Measurements from ENCODE around the gene ADAMTS8. TPM values are rescaled to one million over a fixed set of nuclear protein-coding genes. Genes with fewer than 3 reads are reported as not detected.
A peak's percentile ranks its signal among the peaks of the same experiment; 100 is the strongest.
"Not testable (repeated sequence)": the region's sequence is repeated elsewhere in the genome, so short reads cannot be mapped to it uniquely, and the experiment has no call there.

Gene ADAMTS8
- total RNA-seq, 4 donors from 2014 or later: 0.85 to 1.7 TPM; not detected in 2

DNA sequence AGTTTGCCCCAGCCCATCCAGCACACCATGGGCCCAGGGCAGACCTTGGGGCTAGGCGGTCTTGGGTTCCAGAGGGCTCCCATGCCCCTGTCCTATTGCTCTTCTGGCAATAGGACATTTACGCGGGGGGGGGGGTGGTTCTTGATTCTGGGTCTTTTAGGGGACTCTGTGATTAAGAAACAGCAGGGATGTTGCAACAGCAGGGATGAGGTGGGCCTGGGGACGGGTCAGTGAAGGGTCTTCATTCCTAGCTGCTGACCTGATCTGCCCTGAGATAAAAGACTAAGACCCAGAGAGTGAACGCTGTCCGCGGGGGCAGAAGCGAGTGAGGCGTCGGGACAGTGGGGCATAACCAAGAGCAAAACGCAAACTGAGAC lies 19.6 kb upstream of the ADAMTS8 start:
- TF ChIP-seq, protein P1, sequence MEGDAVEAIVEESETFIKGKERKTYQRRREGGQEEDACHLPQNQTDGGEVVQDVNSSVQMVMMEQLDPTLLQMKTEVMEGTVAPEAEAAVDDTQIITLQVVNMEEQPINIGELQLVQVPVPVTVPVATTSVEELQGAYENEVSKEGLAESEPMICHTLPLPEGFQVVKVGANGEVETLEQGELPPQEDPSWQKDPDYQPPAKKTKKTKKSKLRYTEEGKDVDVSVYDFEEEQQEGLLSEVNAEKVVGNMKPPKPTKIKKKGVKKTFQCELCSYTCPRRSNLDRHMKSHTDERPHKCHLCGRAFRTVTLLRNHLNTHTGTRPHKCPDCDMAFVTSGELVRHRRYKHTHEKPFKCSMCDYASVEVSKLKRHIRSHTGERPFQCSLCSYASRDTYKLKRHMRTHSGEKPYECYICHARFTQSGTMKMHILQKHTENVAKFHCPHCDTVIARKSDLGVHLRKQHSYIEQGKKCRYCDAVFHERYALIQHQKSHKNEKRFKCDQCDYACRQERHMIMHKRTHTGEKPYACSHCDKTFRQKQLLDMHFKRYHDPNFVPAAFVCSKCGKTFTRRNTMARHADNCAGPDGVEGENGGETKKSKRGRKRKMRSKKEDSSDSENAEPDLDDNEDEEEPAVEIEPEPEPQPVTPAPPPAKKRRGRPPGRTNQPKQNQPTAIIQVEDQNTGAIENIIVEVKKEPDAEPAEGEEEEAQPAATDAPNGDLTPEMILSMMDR (IDR thresholded peaks at IDR 0.05): no peak
- no peak for TF ChIP-seq POLR2A (IDR thresholded peaks at IDR 0.05)
- Histone ChIP-seq H3K4me3 (peak overlapping the region; percentile 27 to 58 (median 46)), H3K4me1 (peaks cover 0 to 30% (median 3%) of the 10 kb centered on the region in 4 donors), H3K27me3 (no peaks in the 10 kb centered on the region), H3K9me3 (peaks cover 0 to 5% (median 0%) of the 10 kb centered on the region in 4 donors), H3K36me3 (no peaks in the 10 kb centered on the region), H3K27ac (peak overlapping the region in 2 of 4 donors; percentile 59 to 66)
- DNase-seq: no peak

DNA sequence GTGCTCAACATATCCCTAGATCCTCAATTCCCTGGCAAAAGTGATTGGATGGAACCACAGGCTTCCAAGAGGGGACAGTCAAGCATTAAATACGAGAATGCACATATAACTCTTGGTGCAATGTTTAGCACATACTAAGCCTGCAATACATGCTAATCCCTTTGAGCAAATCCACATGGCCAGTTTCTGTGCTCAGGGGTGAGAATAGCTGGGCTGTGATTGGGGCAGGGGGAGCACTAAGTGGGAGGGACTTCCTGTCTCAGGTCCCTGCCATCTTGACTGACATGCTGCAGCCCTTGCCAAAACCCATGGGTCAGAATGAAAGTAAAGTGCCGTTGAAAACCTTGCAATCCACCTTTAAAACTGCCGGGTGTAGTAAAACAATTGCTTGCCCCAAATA lies 17.4 kb upstream of the ADAMTS8 start:
- no peak for TF ChIP-seq POLR2A (IDR thresholded peaks at IDR 0.05)
- TF ChIP-seq, protein P1 (IDR thresholded peaks at IDR 0.05): no peak
- no peak overlapping the region for H3K4me3 ChIP-seq
- peaks cover 0 to 5% (median 0%) of the 10 kb centered on the region in 4 donors for H3K9me3 ChIP-seq
- no peaks in the 10 kb centered on the region for H3K27me3 ChIP-seq
- DNase-seq: no peak
- H3K4me1 ChIP-seq: peaks cover 0 to 22% (median 3%) of the 10 kb centered on the region in 4 donors
- H3K36me3 ChIP-seq: no peaks in the 10 kb centered on the region
- H3K27ac ChIP-seq: no peak overlapping the region

DNA sequence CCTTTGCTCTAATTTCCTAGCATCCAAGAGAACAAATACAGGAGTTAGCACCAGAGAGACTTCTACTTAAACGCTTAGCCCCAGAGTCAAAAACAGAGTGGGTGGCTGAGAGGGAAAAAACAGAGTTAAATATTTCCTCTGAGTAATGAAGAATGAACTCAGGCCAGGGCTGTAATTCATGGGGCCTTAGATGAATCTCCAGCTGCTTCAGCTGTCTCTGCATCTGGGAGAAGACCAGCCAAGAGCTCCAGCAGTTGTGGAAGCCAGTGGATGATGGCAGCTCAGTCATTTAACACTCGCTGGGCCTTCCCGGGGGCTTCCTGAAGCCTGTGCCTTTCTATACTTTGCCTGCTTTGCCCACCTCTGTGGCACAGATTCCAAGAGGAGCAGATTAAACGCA lies 14.3 kb upstream of the ADAMTS8 start:
- TF ChIP-seq, protein P1 (IDR thresholded peaks at IDR 0.05): no peak
- no peak for TF ChIP-seq POLR2A (IDR thresholded peaks at IDR 0.05)
- DNase-seq: no peak
- Histone ChIP-seq H3K4me3 (no peak overlapping the region), H3K36me3 (no peaks in the 10 kb centered on the region), H3K4me1 (no peaks in the 10 kb centered on the region), H3K27me3 (no peaks in the 10 kb centered on the region), H3K9me3 (no peaks in the 10 kb centered on the region), H3K27ac (no peak overlapping the region)

DNA sequence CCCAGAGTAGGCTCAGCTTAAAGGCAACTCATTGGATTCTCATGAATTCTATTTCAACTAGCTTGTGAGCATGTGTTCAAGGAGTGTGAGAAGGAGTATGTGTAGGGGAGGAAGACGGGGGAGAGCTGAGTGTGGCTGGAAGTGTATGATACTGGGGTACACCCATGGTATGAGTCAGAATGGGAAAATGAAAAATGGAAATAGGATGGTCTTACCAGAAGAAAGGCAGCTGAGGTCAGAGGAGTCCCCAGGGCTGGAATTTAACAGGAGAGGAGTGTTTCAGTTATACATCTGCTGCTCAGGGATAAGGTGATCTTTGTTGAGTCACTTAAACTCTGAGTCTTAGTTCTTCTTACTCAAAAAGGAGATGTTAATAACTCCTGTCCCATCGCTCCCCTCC lies 13.3 kb upstream of the ADAMTS8 start:
- no peak for DNase-seq
- no peaks in the 10 kb centered on the region for H3K36me3 ChIP-seq
- no peaks in the 10 kb centered on the region for H3K4me1 ChIP-seq
- H3K4me3 ChIP-seq: no peak overlapping the region
- no peak for TF ChIP-seq POLR2A (IDR thresholded peaks at IDR 0.05)
- TF ChIP-seq, protein P1 (IDR thresholded peaks at IDR 0.05): no peak
- H3K9me3 ChIP-seq: no peaks in the 10 kb centered on the region
- H3K27me3 ChIP-seq: no peaks in the 10 kb centered on the region
- no peak overlapping the region for H3K27ac ChIP-seq

DNA sequence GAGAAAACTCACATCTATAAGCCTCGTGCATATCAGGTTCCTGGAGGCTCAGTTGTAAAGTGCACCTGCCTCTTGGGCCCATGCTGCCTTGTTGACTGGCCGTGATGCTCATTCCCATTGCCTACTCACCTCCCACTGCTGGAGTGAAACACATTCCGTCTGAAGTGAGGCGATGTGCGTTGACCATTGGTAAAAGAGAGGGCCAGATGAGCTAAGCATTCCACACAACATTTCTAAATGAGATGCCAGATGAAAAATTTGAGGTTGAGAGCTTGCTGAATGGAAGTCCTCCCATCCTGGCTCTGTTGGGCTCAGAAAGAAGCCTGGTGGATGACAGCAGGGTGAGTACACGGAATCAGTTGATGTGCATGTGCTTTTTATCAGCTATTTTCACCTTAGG lies 11.5 kb upstream of the ADAMTS8 start:
- Histone ChIP-seq H3K4me3 (no peak overlapping the region), H3K36me3 (no peaks in the 10 kb centered on the region), H3K4me1 (no peaks in the 10 kb centered on the region), H3K27ac (no peak overlapping the region), H3K27me3 (no peaks in the 10 kb centered on the region), H3K9me3 (no peaks in the 10 kb centered on the region)
- no peak for DNase-seq
- TF ChIP-seq, protein P1 (IDR thresholded peaks at IDR 0.05): no peak
- no peak for TF ChIP-seq POLR2A (IDR thresholded peaks at IDR 0.05)

DNA sequence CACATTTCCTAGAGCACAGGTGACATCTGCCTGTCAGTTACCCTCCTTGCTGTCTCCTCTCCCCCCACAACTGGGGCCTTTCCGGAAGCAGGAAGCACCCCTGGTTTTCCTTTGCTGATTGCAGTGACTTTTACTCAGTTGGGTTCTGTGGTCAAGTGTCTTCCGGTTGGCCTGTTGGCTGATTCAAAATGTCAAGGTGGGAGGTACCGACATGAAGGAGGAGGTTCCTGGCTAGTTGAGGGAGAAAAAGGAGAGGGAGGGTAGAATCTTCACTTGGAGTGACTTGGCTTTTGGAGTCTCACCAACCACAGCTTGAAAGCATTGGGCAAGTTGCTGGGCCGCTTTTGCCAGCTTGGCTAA lies 10.7 kb upstream of the ADAMTS8 start:
- no peaks in the 10 kb centered on the region for H3K4me1 ChIP-seq
- H3K36me3 ChIP-seq: no peaks in the 10 kb centered on the region
- H3K27me3 ChIP-seq: no peaks in the 10 kb centered on the region
- H3K27ac ChIP-seq: no peak overlapping the region
- TF ChIP-seq POLR2A (IDR thresholded peaks at IDR 0.05): no peak
- TF ChIP-seq, protein P1 (IDR thresholded peaks at IDR 0.05): no peak
- no peak for DNase-seq
- no peaks in the 10 kb centered on the region for H3K9me3 ChIP-seq
- no peak overlapping the region for H3K4me3 ChIP-seq

DNA sequence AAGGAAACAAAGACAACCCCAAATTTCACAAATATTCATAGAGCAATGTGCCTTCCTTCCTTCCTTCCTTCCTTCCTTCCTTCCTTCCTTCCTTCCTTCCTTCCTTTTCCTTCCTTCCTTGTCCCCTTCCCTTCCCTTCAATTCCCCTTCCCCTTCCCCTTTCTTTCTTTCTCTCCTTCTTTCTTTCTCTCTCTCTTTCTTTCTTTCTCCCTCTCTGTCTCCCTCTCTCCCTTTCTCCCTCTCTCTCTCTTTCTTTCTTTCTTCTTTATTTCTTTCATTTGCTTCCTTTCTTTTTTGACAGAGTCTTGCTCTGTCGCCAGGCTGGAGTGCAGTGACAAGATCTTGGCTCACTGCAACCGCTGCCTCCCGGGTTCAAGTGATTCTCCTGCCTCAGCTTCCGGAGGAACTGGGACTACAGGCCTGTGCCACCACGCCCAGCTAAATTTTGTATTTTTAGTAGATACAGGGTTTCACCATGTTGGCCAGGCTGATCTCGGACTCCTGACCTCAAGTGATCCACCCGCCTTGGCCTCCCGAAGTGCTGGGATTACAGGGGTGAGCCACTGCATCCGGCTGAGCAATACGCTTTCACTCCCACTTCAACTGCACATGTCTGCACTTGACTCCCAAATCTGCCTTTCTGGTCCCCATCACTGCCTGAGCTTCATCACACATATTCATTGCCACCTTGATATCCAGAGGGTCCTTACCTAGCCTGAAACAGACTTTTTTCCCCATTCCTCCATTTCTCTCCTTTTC lies 10.2 kb upstream of the ADAMTS8 start:
- not testable (repeated sequence) for H3K9me3 ChIP-seq, DNase-seq, H3K4me1 ChIP-seq, H3K27me3 ChIP-seq, H3K27ac ChIP-seq, H3K4me3 ChIP-seq, H3K36me3 ChIP-seq
